ENCODE data around the gene FUNDC2. TPM values are rescaled to one million over a fixed set of nuclear protein-coding genes. Genes with fewer than 3 reads are reported as not detected.

FUNDC2 gene
- total RNA-seq, 1 donor from 2014 or later: 62.0 TPM

DNA sequence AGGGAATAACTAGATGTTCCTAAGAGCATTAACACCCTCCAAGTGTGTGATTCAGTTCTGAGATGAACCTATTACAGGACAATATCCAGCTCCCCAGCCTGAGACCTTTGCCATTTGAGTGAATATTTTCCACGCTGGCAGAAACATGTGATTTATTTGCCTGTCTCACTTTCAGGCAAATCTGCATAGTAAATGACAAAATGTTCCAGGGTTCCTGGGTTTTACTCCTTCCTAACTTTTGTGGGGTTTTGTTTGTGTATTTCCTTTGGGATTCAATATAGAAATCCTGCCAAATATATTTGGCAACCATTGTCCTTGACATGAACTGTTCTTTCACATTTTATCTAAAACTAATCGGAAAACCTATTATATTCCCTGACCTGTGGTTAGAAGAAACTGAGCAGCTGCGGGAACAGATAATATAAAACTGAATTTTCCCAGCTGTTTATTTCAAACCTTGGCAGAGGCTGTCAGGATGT lies 16.6 kb upstream of the FUNDC2 start:
- DNase-seq: no peak
- H3K27ac Mint-ChIP-seq: no peak overlapping the region
- TF ChIP-seq, protein P1, sequence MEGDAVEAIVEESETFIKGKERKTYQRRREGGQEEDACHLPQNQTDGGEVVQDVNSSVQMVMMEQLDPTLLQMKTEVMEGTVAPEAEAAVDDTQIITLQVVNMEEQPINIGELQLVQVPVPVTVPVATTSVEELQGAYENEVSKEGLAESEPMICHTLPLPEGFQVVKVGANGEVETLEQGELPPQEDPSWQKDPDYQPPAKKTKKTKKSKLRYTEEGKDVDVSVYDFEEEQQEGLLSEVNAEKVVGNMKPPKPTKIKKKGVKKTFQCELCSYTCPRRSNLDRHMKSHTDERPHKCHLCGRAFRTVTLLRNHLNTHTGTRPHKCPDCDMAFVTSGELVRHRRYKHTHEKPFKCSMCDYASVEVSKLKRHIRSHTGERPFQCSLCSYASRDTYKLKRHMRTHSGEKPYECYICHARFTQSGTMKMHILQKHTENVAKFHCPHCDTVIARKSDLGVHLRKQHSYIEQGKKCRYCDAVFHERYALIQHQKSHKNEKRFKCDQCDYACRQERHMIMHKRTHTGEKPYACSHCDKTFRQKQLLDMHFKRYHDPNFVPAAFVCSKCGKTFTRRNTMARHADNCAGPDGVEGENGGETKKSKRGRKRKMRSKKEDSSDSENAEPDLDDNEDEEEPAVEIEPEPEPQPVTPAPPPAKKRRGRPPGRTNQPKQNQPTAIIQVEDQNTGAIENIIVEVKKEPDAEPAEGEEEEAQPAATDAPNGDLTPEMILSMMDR (IDR thresholded peaks at IDR 0.05): no peak
- H3K27me3 Mint-ChIP-seq: no peaks in the 10 kb centered on the region
- no peaks in the 10 kb centered on the region for H3K4me1 Mint-ChIP-seq
- H3K36me3 Mint-ChIP-seq (ENCODE audit: low read depth): no peaks in the 10 kb centered on the region
- ATAC-seq (ENCODE audit: low read depth): no peak
- intact Hi-C loops (cut with micrococcal nuclease): no loop called here
- ChIA-PET POLR2A (no interaction called here), CTCF (no interaction called here)
- no peaks in the 10 kb centered on the region for H3K9me3 Mint-ChIP-seq
- no peak overlapping the region for H3K4me3 Mint-ChIP-seq

DNA sequence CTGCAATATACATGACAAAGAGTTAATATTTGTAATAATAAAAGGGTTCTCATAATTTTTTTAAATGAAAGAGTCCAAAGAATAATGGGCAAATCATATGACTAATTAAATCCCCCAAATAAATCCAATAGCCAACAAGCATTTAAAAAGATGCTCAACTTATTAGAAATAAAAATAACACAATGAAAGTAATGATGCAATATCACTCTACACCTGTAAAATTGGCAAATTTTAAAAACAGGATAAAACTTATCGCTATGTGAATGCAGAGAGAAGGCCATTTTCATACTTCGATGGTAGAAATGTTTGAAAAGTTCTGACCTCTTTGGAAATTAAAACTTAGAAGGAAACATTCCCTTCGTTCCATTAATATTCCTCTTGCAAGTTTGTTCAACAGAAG lies 6.1 kb upstream of the FUNDC2 start:
- POLR2A ChIA-PET: no interaction called here
- ATAC-seq (ENCODE audit: low read depth) (no peak), DNase-seq (no peak)
- no peaks in the 10 kb centered on the region for H3K9me3 Mint-ChIP-seq
- no peaks in the 10 kb centered on the region for H3K27me3 Mint-ChIP-seq
- intact Hi-C loops (cut with micrococcal nuclease): no loop called here
- no peak overlapping the region for H3K4me3 Mint-ChIP-seq
- H3K36me3 Mint-ChIP-seq (ENCODE audit: low read depth): no peaks in the 10 kb centered on the region
- H3K4me1 Mint-ChIP-seq: no peaks in the 10 kb centered on the region
- CTCF ChIA-PET: no interaction called here
- H3K27ac Mint-ChIP-seq: no peak overlapping the region
- TF ChIP-seq, protein P1 (IDR thresholded peaks at IDR 0.05): no peak

DNA sequence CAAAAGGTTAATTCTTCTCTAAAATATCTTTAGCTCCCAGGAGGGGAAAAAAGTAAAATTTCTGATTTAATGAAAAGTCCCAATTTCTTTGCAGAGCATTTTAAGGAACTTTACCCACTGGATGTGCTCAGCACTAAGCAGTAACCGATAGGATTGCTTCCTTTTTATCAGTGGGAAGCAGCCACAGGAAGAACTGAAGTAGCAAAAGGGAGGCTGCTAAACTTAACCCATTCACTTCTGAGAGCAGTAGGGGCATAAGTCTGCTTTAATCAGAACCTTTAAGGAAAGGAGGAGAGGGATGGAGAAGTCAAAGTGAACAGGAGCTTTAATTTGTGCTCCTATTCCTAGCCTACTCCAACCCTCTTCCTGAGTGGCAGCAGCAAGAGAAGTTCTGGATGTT lies 4.1 kb upstream of the FUNDC2 start, which contains the start of gene F8:
TSS of gene F8 (minus strand) at position 139 of the 400 bp plus-strand sequence. CDS start 171 bp downstream, outside the sequence.
- no peaks in the 10 kb centered on the region for H3K27me3 Mint-ChIP-seq
- TF ChIP-seq, protein P1 (IDR thresholded peaks at IDR 0.05): no peak
- DNase-seq: no peak
- ChIA-PET POLR2A (no interaction called here), CTCF (no interaction called here)
- no peak for ATAC-seq (ENCODE audit: low read depth)
- H3K27ac Mint-ChIP-seq: no peak within 1 kb of the TSS
- peaks cover 3% of the 10 kb centered on the region for H3K4me1 Mint-ChIP-seq
- no peaks in the 10 kb centered on the region for H3K36me3 Mint-ChIP-seq (ENCODE audit: low read depth)
- no peaks in the 10 kb centered on the region for H3K9me3 Mint-ChIP-seq
- intact Hi-C loops (cut with micrococcal nuclease): no loop called here
- no peak within 1 kb of the TSS for H3K4me3 Mint-ChIP-seq

DNA sequence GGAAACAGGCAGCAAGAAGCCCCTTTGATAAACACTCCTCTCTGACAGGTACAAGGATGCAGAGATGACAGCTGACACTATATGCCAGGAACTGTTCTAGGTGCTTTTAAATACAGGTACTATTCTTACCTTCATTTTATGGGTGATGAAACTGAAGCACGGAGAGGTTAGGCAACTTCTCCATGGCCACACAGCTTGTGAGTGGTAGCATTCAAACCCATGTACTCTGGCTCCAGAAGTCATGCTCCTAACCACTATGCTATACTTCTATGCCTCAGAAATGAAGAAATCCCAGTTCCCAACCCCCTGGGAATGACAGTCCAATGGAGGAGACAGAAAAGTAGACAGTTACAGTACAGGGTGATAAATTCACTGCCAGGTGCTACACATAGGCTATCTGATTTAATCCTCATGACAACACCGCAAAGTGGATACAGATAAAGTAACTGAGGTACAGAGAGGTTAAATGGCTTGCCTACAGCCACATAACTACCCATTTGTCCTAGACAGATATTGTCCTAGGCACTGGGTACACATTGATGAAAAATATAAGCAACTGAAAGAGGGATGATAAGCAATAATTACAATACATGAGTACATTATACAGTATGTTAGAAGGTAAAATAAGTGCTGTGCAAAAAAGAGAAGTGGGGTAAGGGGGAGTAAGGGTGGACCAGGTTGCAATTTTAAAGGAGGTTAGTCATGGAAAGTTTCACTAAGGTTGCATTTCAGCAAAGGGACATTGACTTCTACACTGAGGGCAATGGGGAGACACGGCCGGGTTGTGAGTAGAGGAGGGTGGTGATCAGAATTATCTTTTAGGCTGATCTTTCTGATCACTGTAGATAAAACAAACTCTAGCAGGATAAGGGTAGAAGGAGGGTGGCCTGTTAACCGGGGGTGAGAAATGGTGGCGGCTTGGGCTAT lies 2.5 kb upstream of the FUNDC2 start:
- H3K27ac Mint-ChIP-seq: peak overlapping the region; percentile 24
- CTCF ChIA-PET: no interaction called here
- ATAC-seq (ENCODE audit: low read depth) (no peak), DNase-seq (no peak)
- intact Hi-C loops (cut with micrococcal nuclease): no loop called here
- H3K4me3 Mint-ChIP-seq: peak overlapping the region; percentile 9
- H3K36me3 Mint-ChIP-seq (ENCODE audit: low read depth): no peaks in the 10 kb centered on the region
- POLR2A ChIA-PET: no interaction called here
- H3K9me3 Mint-ChIP-seq: no peaks in the 10 kb centered on the region
- H3K27me3 Mint-ChIP-seq: no peaks in the 10 kb centered on the region
- H3K4me1 Mint-ChIP-seq: peaks cover 17% of the 10 kb centered on the region
- TF ChIP-seq, protein P1 (IDR thresholded peaks at IDR 0.05): no peak

DNA sequence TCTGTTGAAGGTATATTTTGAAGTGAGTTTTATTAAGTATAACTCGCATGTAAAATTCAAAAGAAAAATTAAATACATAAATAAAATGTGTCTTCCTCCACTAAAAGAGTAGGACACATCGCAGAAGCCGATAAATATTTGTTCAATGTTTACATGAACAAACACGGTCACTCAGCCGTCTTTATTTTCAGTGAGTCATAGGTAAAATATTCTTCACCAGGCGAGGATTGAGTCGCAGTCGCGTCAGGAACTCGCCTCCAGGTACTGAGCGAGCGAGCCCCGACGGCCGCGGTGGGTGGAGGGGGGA lies 271 bp upstream of the FUNDC2 start:
- Mint-ChIP-seq H3K4me1 (peaks cover 21% of the 10 kb centered on the region), H3K27ac (peak overlapping the region; percentile 87), H3K27me3 (no peaks in the 10 kb centered on the region), H3K9me3 (no peaks in the 10 kb centered on the region), H3K4me3 (peak overlapping the region; percentile 84), H3K36me3 (ENCODE audit: low read depth) (no peaks in the 10 kb centered on the region)
- POLR2A ChIA-PET: interaction anchor here (1.0 to 2.0 kb wide), 7 partner anchors 10 to 190 kb away, joined by 3 to 14 read pairs (median 5); partner anchors contain the start of genes BRCC3 and VBP1
- ATAC-seq (ENCODE audit: low read depth) (no peak), DNase-seq (no peak)
- intact Hi-C loops (cut with micrococcal nuclease): loop anchor here (1.0 to 5.0 kb wide), 4 partner anchors 190 to 855 kb away; partner anchors contain the start of genes RAB39B, VAMP7 and VBP1
- TF ChIP-seq, protein P1 (IDR thresholded peaks at IDR 0.05): no peak
- CTCF ChIA-PET: interaction anchor here (1.2 to 1.4 kb wide), 3 partner anchors 30 to 44 kb away, joined by 3 to 6 read pairs (median 4); no protein-coding TSS in a partner anchor

Data from activated B cell treated with CpG ODN at 0.5 μM for 24 hours (primary cell).